Measurements from ENCODE around the gene GLP1R.

GLP1R gene

DNA sequence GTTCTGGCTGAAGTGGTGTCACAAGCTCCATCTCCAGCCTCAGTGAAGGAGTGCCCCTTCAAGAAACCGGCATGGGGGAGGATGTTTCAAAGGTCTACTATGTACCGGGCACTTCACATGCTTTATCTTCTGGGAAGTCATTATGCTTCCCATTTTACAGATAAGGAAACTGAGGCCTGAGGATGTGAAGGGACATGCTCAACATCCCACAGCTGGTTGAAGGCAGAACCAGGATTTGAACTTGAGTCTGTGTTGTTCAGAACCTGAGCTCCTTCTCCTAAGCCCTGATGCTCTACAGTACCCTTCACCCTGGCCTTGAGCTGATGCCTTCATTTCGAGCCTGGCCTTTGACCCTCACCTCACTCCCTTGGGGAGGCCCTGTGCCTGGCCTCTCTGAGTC is 13.0 kb downstream of the GLP1R start:
- no peak for DNase-seq (ENCODE audit: low read depth in 2 of 3, low spot score in 1 of 3)

DNA sequence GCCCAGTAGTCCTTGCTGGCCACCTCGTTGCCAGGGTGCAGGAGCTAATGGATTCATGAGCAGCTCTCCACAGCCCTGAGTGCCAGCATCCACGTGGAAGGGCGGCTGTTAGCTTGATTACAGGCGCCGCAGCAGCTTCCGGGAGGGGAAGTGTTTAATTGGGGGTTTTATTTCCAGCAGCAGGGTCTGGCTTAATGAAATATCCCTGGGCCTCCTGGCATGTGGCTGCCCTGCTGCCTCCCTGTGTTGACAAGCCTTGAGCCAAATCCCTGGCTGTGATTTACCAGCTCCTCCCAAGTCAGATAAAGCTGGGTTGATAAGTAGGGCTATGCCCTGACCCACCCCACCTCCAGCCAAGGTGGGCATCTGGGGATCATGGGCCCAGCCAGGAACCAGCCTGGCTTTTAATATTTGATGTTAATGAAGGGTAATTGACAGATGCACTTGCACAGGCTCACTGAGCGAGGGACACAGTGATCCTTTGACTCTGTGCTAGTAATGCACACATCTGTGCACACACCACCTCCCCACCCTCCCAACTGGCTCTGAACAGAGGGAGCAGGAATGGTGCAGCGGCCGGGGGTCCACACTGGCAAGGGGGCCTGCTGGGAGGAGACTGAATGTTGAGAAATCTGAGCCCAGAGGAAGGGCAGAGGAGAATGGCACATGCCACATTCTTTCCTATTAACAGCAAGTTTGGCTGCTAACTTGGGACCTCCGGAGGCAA is 13.6 kb downstream of the GLP1R start:
- DNase-seq (ENCODE audit: low read depth in 2 of 3, low spot score in 1 of 3): no peak

DNA sequence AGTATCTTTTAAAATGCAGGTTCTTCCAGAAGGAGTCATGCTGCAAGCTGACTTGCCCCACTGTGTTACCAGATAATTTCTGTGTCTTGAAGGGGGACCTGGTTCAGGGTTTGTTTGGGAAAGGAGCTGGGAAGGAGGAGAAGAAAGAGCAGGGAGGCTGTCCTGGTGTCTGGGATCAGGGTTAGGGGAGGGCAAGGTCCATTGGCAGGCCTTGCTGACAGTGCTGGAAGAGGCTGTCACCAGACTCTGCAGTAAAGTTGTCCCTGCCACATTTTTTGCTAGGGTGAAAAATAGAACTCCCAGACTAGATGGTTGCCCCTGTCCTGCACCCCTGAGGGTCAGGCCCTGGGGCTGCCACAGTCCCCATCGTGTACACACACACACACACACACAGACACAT is 14.9 kb downstream of the GLP1R start:
- no peak for DNase-seq (ENCODE audit: low read depth in 2 of 3, low spot score in 1 of 3)

DNA sequence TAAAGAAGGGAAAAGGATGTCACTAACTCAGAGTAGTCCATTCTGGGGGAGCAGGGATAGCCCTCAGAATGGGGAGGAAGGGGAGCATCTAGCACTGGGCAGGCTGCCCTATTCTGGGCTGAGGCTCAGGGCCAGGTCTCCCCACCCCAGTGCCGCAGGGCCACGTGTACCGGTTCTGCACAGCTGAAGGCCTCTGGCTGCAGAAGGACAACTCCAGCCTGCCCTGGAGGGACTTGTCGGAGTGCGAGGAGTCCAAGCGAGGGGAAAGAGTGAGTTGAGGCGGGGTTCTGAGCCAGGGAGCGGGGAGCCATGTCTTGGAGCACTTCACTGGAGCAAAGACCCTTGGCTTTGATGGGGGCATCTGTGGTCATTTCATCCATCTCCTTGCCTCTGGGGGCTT is 17.0 kb downstream of the GLP1R start:
- DNase-seq (ENCODE audit: low read depth in 2 of 3, low spot score in 1 of 3): no peak

DNA sequence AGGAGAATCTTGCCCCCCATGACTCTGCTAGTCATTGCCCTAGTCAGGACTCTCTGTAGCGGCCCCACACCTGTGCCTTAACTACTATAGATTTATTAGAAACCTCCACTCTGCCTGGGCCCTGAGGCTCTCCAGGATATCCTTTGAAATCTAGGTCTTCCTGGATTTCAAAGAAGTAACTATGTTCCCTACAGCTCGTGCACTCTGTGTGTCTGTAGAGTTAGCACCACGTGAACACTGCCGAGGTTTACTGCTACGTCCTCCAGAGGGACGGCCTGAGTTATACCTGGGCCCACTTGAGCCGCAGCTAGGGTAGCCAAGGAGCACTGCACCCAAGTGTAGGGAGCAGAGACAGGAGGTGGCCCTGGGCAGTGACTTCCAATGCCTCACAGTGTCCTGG is 19.8 kb downstream of the GLP1R start:
- no peak for DNase-seq (ENCODE audit: low read depth in 2 of 3, low spot score in 1 of 3)

DNA sequence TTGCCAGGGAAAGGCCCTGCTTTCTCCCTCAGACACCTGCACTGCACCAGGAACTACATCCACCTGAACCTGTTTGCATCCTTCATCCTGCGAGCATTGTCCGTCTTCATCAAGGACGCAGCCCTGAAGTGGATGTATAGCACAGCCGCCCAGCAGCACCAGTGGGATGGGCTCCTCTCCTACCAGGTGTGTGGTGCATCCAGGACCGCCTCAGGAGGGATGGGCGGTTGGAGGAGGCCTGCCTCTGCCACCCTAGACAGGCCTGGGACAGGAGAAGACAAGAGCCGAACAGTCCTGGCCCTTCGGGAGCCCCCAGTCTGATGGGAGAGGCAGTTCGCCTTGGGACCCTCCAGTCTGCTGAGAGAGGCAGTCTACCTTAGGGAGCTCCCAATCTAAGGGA is 24.2 kb downstream of the GLP1R start:
- no peak for DNase-seq (ENCODE audit: low read depth in 2 of 3, low spot score in 1 of 3)

DNA sequence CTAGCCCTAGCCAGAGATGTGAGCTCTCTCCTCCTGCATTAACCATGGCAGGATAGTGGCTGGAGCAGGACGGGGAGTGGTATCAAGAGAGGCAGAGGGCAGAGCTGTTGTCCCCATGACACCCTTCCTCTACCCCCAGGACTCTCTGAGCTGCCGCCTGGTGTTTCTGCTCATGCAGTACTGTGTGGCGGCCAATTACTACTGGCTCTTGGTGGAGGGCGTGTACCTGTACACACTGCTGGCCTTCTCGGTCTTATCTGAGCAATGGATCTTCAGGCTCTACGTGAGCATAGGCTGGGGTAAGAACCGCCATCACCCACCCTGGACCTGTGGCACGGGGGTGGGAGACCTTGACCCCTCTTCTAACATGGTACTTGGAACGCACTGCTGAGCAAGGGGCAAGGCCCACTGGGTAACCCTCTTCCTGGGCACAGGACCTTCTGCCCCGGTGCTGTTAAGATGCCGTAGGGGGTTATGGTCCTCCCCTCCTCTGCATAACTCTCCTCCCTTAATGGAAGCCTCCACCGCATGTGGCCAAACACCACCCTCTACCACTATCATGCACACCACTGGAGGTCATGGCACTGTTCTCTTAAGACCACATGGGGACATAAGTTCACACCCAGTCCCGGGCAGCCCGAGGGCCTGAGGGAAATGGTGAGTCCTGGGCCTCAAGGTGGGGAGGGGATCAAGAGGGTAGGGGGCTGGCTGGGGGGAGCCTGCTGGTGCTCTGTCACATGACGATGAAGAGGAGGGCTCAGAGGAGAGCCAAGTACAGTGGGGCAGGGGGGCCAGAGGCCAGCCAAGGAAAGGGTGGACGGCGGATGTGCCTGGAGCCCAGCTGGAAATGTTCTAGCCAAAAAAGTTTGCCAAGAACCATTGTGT is 25.1 kb downstream of the GLP1R start:
- DNase-seq (ENCODE audit: low read depth in 2 of 3, low spot score in 1 of 3): no peak

DNA sequence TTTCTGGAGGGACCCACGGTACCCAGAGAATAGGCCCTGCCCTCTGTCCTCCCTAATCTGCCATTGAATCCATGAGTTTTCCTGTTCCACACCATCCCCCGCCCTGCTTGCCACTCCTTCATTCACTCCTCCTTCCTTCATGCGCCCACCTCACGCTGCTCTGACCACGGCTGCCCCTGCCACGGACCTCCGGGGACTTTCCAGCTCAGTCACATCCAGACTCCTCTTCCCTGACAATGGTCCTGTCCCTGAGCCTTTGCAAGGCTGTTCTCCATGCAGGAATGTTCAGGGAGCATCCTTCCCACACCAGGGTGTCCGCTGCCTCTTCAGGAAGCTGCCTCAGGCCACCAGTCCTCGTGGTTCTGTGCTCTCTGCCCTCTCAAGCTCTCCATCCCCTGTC is 25.9 kb downstream of the GLP1R start:
- DNase-seq (ENCODE audit: low read depth in 2 of 3, low spot score in 1 of 3): no peak

DNA sequence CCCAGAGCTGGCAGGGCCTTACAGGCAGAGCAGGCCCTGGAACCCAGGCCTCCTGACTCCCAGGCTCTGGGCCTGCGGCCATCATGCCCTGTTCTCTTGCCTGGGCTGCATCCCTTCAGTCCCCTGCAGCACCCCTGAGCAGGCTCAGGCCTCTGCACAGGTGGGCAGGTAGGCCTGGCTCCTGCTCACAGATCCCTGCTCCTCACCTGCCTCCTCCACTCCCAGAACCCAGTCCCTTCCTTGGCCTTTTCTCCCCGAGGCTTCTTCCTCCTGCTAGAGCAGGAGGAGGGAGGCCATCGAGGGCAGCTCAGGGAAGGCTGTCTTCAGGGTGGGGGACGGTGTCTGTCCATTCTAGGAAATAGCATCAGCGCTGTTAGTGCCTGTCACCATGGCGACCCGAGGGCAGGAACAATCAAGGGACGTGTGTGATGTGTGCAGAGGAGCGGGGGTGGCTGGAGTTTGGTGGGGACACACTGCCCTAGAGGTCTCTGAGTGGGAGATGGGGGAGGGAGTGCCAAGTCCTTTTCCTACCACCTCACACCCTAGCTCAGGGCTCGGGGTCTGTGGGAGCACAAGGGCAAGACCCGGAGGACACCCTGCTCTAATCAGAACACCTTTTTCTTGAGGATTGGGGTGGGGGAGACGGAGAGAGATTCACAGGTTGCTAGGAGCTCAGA is 26.6 kb downstream of the GLP1R start:
- DNase-seq (ENCODE audit: low read depth in 2 of 3, low spot score in 1 of 3): no peak

DNA sequence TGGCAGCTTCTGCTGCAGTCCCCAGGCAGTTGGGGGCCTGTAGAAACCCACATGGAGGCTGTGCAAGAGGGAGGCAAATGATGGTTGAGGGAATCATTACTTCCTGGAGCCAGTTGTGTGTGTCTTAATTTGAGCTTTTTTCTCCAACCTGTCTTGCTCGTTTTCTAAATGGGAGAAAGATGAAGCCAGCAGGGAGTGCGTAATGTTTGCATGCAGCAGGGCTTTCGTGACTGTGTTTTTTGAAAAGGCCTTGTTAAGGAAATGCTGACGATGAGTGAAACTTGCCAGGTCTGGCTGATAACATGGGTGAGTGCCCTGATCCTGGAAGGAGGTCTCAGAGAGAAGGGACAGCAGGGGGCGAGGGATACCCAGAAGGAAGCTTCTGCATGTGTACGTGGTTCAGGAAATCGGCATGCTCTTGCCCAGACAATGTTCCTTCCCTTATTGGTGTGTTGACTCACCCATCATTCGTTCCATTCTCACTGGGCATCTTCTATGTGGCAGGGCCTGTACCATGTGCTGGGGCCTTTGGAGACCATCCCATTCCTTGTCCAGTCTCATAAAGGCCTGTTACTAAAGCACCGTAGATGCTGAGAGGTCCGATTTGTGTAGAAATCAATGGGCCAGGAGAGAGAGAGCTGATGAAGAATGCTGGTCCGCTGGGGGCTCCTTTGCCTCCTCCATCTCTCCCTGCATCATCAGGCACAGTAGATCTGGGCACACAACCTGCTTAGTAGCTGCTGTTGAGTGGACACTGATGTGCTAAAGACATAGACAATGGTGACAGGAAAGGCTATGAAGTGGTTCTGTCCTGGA is 27.4 kb downstream of the GLP1R start:
- no peak for DNase-seq (ENCODE audit: low read depth in 2 of 3, low spot score in 1 of 3)

DNA sequence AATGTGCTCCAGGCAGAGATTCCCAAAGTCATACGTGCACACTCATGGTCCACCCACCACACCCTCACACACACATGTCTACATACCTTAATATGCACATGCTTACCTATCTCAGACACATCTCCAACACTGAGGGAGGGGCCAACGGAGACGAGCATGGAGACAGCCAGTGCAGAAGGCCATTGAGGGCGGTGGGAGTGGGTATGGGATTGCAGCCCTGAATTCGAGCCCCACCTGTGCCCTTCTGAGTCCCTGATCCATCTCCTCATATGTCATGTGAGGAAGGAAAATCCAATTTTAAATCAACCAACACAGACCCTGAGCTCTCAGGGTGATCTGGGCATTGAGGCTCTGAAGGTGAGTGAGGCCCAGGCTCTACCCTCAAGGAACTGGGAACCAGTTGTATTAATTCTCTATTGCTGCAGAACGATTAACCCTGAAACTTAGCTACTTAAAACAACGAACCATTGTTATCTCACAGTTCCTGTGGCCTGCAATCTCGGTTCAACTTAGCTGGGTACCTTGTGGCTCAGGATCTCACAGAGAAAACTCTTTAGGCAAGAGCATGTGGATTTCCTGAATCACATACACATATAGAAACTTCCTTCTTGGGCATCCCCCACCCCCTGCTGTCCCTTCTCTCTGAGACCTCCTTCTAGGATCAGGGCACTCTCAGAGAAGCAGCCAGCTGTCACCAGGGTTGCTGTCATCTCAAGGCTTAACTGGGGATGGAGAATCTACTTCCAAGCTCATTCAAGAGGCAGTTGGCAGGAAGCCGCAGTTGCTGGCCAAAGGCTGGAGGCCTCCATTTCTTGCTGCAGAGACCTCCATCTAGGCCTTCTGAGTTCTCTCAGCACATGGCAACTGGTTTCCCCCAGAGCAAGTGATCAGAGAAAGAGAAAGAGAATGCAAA is 28.3 kb downstream of the GLP1R start:
- no peak for DNase-seq (ENCODE audit: low read depth in 2 of 3, low spot score in 1 of 3)

DNA sequence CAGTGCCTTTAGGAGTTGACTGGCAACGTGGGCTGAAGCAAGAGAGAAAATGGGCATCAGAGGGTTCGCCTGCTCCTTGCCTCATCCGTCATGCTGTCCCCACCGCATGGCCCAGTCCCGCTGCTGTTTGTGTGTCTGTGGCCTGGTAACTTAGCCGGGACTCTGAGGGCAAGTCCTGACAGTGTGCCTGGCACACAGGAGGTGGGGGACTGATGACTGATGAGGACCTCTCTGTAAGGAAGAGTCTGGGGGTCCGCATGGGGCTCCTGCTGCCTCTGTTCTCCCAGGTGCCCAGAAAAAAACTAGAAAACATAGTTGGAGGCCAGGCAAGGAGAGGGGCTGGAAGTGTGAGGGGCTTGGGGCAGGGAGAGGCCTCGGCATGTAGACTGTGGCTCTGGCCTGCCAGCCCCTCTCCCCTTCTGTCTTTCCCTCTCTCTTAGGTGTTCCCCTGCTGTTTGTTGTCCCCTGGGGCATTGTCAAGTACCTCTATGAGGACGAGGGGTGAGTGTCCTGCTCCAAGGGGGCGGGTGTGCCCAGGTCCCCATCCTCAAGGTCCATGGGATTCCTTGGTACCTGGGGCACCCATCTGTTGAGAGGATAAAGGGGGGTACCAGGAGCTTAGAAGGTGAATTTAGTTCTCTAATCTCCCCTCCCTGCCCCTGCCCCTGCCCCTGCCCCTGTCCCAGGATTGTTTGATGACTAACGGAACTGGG is 29.5 kb downstream of the GLP1R start:
- DNase-seq (ENCODE audit: low read depth in 2 of 3, low spot score in 1 of 3): no peak

DNA sequence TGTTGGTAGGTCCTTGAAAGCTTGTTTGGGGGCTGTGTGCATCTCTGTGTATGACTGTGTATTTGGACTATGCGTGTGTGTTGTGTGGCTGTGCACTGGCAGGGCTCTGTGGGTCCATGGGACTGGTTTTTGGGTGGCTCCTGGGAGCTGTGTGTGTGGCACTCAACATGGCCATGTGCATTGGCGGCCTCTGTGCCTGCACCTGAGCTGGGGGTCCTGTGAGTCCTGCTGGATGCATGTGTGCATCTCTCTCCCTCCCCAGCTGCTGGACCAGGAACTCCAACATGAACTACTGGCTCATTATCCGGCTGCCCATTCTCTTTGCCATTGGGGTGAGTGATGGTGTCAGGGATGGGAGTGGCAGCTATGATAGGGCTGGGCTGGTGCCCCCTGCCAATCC is 30.1 kb downstream of the GLP1R start:
- DNase-seq (ENCODE audit: low read depth in 2 of 3, low spot score in 1 of 3): no peak

DNA sequence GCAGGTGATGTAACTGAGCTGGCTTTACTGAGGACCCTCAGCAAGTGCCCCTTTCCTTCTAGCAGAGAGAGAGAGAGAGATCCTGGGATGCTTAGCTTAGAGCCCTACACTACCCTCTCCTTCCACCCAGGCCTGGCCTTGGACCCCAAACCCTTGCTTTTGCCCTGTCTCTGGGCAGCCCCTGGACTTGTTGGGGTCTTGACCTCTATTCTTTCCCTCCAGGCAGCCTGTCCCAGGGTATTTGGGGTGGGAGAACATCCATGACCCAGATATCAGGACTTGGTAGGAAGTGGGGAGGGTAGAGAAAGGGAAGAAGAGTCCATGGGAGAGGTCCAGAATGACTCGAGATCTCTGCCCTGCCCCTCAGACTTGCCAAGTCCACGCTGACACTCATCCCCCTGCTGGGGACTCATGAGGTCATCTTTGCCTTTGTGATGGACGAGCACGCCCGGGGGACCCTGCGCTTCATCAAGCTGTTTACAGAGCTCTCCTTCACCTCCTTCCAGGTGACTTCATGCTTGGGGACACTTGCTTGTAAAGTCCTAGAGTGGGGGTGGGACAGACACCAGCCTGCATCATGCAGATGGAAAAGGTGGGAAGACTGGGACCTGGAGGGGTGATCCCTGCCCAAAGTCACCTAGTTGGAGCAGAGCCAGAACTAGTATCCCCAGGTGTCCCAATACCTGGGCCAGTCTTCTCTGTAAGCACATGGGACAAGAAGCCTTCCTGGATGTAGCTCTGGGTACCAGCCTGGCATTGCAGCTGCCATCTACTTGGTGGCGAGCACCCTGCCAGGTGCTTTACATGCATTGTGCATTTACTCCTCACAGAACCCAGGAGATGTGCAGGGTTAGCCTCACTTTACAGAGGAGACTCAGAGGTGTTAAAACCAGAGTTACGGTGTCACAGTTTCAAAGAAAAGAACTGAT is 30.9 kb downstream of the GLP1R start:
- no peak for DNase-seq (ENCODE audit: low read depth in 2 of 3, low spot score in 1 of 3)

DNA sequence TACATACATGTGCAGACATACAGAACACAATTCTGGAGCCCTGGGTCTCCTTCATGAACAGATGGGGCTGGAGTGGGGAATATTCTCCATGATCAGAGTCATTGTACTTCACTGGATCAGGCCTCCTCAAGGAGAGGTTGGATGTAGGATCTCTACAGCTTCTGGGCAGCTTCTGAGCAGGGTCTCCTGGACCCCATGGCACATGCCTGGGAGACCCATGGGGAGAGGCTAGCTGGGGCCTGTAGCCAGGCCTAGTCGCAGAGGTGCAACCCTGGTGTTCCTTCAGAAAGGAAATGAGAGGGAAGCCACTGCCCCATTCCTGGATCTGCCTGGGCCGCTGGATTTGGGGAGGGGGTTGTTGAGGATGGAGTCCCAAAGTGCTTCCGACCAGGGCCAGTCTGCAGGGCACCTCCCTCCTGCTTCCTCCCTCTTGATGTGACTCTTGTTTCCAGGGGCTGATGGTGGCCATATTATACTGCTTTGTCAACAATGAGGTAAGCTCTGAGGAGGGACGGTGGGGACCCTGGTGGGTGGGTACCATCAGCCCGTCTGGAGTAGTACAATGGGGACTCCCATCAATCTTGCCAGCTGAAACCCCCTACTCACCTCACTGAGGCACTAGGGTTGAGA is 31.8 kb downstream of the GLP1R start:
- DNase-seq (ENCODE audit: low read depth in 2 of 3, low spot score in 1 of 3): no peak

DNA sequence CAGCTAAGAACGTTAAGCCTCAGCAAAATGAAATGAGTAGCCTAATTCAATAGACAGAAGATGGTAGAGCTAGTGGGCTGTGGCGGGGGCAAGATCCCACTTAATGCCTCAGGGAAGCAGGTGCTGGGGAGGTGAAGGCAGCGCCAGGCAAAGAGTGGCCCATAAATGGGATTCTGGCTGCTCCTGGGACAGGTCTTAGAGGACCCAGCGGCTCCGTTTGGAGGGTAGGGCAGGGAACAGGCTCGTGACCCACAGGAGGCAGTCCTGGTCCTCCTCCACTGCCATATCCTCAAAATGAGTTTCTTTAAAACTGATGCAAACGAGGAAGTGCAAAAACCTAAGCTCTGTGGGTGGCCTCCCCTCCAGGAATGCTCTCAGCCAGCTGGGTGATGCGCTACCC is 33.7 kb downstream of the GLP1R start:
- DNase-seq (ENCODE audit: low read depth in 2 of 3, low spot score in 1 of 3): no peak

DNA sequence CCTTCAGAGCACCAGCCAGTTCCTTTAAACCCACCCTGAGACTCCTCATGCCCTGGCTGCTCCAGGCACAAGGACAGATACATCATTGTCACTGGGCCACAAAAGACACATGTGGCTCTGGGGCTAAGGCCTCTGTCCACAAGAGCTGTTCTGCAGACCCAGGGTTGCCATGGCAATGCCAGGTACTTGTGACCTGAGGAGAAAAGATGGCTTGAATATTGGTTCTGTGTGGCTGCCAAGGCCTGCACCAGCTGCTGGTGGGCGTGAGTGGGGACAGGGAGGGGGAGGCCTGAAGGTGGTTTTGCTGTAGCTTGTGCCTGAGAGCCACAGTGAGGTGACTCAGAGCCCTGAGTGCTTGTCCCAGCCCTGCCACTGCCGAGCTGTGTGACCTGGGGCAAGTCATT is 34.7 kb downstream of the GLP1R start:
- no peak for DNase-seq (ENCODE audit: low read depth in 2 of 3, low spot score in 1 of 3)

DNA sequence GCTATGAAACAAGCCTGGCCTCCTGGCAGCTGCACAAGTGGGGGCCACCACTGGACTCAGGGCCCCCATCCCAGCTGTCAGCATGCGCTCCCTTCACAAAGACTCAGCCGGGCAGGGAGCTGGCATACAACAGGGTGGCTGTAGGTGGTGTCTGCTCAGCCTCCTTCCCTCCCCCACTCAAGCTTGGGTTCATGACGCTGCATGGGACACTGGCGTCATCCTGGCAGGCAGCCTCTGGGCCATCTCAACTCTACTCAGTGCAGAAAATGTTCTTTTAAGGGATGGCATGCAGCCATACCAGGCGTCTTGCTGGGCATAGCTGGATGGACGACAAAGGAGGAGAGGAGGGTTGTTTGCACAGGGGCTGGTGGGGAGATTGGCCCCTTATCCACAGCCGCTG is 35.9 kb downstream of the GLP1R start:
- DNase-seq (ENCODE audit: low read depth in 2 of 3, low spot score in 1 of 3): no peak

Data from stimulated activated CD4-positive, alpha-beta T cell treated with anti-CD3 and anti-CD28 coated beads, Interleukin-12 subunit alpha, Interleukin-12 subunit beta, amount 100 ng/mL, for 48 hours (primary cell).